KG1 (cell line): Measurements from ENCODE around the gene RNASE13.
"Not testable (repeated sequence)": the region's sequence is repeated elsewhere in the genome, so short reads cannot be mapped to it uniquely, and the experiment has no call there.

Experiments
- DNase-seq: peaks from one replicate; lab custom pipeline; 2025; lab: John Stamatoyannopoulos, UW

The RNASE13 gene

GRCh38 chr14:20989471-20989786 is 45.2 kb downstream of the RNASE13 start:
- DNase-seq = no peak

- DNase-seq = no peak
Observed at GRCh38 chr14:20988717-20989470, 45.7 kb downstream of the RNASE13 start.

- no peak for DNase-seq
Observed at GRCh38 chr14:20986811-20987210, 47.8 kb downstream of the RNASE13 start.

- not testable (repeated sequence) for DNase-seq
Observed at GRCh38 chr14:20985650-20986049, 49.0 kb downstream of the RNASE13 start.
